GM06990 (cell line): ENCODE results near the gene MBD1.
"Not testable (repeated sequence)": the region's sequence is repeated elsewhere in the genome, so short reads cannot be mapped to it uniquely, and the experiment has no call there.

Experiments
- DNase-seq: peaks from one replicate; pipeline ENCODE4 v3.0.0-alpha.2; 2011; ENCODE audit not compliant: insufficient read length; ENCODE audit errors: extremely low read depth
- H3K27me3 ChIP-seq: replicated peaks from 2 replicates; pipeline ENCODE4 v1.6.0; 2011; ENCODE audit warnings: low read length; ENCODE audit not compliant: control insufficient read depth, insufficient read depth
- H3K36me3 ChIP-seq: 2 replicates; pipeline ENCODE4 v1.5.1; 2011; ENCODE audit warnings: low read length; ENCODE audit not compliant: control insufficient read depth, insufficient read depth
- H3K4me3 ChIP-seq: replicated peaks from 2 replicates; pipeline ENCODE4 v1.5.1; 2011; ENCODE audit warnings: low read depth, mild to moderate bottlenecking, control low read depth, low read length
- TF ChIP-seq, protein P1 (sequence below): IDR thresholded peaks from 2 replicates; pipeline ENCODE4 v1.5.1; 2011; ENCODE audit warnings: low read length, control low read depth, mild to moderate bottlenecking, inconsistent platforms; ENCODE audit not compliant: insufficient read depth, poor library complexity, severe bottlenecking

Gene MBD1

DNA sequence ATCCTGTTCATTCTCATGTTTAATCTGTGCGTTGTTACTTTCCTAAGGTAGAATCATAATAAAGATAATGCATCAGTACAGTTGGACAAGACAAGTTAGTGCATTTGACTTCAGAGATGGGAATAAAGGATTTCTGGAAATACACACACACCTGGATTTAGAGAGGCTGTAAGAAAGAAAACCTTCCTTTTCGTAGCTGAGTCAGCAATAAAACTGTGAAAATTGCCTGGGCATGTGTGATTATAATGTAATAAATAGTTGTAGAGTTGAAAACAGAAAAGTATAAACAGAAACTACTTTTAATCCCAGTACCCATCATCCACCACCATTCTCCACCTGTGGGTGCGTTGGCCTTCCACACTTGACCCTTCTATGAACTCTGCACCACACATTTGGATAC is 30.4 kb downstream of the MBD1 start:
- TF ChIP-seq, protein P1, sequence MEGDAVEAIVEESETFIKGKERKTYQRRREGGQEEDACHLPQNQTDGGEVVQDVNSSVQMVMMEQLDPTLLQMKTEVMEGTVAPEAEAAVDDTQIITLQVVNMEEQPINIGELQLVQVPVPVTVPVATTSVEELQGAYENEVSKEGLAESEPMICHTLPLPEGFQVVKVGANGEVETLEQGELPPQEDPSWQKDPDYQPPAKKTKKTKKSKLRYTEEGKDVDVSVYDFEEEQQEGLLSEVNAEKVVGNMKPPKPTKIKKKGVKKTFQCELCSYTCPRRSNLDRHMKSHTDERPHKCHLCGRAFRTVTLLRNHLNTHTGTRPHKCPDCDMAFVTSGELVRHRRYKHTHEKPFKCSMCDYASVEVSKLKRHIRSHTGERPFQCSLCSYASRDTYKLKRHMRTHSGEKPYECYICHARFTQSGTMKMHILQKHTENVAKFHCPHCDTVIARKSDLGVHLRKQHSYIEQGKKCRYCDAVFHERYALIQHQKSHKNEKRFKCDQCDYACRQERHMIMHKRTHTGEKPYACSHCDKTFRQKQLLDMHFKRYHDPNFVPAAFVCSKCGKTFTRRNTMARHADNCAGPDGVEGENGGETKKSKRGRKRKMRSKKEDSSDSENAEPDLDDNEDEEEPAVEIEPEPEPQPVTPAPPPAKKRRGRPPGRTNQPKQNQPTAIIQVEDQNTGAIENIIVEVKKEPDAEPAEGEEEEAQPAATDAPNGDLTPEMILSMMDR = no peak
- Histone ChIP-seq H3K36me3 (no peaks in the 10 kb centered on the region), H3K27me3 (no peaks in the 10 kb centered on the region), H3K4me3 (no peak overlapping the region)
- no peak for DNase-seq

DNA sequence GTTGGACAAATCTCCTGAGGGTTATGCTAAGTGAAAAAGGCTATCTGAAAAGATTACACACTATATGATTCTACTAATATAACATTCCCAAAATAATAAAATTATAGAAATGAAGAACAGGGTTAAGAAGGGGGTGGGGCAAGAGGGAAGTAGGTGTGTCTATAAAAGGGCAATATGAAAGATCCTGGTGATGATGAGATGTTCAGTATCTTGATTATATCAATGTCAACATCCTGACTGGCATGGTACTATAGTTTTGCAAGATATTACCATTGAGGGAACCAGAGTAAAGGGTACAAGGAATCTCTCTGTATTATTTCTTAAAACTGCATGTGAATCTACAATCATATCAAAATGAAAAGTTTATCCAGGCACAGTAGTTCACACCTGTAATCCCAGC is 31.7 kb downstream of the MBD1 start:
- no peak for DNase-seq
- Histone ChIP-seq H3K27me3 (no peaks in the 10 kb centered on the region), H3K4me3 (no peak overlapping the region), H3K36me3 (no peaks in the 10 kb centered on the region)
- TF ChIP-seq, protein P1 = no peak

DNA sequence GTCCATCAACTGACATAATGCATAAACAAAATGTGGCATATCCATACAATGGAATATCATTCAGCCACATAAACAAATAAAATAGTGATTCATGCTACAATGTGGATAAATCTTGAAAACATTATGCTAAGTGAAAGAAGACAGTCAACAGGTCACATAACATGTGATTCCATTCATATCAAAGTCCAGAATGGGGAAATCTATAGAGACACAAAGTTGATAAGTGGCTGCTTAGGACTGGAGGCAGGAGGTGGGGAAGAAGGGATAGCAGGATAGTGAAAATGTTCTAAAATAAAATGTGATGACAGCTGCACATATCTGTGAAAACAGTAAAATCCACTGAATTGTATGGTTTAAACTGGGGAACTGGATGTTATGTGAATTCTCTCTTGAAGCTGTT is 33.8 kb downstream of the MBD1 start:
- TF ChIP-seq, protein P1 = no peak
- Histone ChIP-seq H3K27me3 (no peaks in the 10 kb centered on the region), H3K36me3 (no peaks in the 10 kb centered on the region), H3K4me3 (no peak overlapping the region)
- DNase-seq = no peak

DNA sequence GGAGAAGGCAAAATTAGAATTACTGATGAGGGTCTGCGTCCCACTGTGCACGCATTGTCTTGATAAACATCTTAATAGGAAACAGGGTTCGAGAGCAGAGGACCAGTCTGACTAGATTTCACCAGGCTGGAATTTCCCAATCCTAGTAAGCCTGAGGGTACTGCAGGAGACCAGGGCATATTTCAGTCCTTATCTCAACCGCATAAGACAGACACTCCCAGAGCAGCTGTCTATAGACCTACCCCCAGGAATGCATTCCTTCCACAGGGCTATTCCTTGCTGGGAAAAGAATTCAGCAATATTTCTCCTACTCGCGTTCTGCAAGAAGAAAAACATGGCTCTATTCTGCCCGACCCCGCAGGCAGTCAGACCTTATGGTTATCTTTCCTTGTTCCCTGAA is 39.6 kb downstream of the MBD1 start:
- not testable (repeated sequence) for H3K27me3 ChIP-seq, H3K4me3 ChIP-seq

DNA sequence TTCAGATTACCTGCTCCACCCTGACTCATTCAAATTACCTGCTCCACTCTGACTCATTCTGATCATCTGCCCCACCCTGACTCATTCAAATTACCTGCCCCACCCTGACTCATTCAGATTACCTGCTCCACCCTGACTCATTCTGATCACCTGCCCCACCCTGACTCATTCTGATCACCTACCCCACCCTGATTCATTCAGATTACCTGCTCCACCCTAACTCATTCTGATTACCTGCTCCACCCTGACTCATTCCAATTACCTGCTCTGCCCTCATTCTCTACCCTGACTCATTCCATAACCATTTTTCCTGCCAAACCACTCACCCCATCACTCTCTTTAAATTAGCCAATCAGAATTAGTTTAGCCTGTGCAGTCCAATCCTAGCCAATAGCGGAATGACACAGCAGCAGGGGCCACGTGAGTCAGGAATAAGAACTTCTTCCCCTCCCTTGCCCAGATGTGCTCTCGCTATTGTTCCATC is 41.2 kb downstream of the MBD1 start:
- H3K27me3 ChIP-seq = no peaks in the 10 kb centered on the region
- TF ChIP-seq, protein P1 = no peak
- DNase-seq = no peak
- no peak overlapping the region for H3K4me3 ChIP-seq
- H3K36me3 ChIP-seq = no peaks in the 10 kb centered on the region

More for the DNA sequence above, 39.6 kb downstream of the MBD1 start:
- not testable (repeated sequence) for DNase-seq, H3K36me3 ChIP-seq

DNA sequence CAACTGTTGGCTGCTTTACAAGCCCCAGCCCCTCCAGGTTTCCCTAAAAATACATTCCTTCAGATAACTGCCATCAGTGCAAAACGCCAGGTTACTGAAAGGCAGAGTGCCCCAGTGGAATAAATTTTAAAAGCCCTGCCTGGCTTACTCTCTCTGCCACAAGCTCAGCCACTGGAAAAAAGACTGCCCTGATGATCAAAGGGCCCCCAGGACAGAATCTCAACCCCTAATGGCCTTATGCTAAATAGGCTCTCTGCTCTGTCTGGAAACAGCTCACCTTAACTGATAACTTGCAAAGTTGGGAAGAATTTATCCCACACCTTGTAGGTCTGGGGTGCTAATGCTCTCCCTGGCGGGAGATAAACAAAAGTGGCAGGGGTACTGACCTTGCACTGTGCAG is 48.9 kb downstream of the MBD1 start:
- TF ChIP-seq, protein P1 = no peak
- H3K36me3 ChIP-seq = no peaks in the 10 kb centered on the region
- no peaks in the 10 kb centered on the region for H3K27me3 ChIP-seq
- DNase-seq = no peak
- H3K4me3 ChIP-seq = no peak overlapping the region
